Esophagus squamous epithelium (tissue), 5 donors: Measurements from ENCODE around the gene SDK2. TPM values are rescaled to one million over a fixed set of nuclear protein-coding genes. Genes with fewer than 3 reads are reported as not detected.

Experiments
- DNase-seq: peaks from one replicate; lab custom pipeline; 2025; lab: John Stamatoyannopoulos, UW
- H3K27ac ChIP-seq, 4 donors: fragments of 200-600 bp; sonication (generic); one replicate each; pipeline ENCODE4 v1.5.1; 2016 to 2019; ENCODE audit warnings: mild to moderate bottlenecking in 1 of 4
- H3K27me3 ChIP-seq, 4 donors: fragments of 200-600 bp; sonication (generic); 1 replicate in 3 of 4; 2 replicates in 1 of 4; pipeline versions ENCODE4 v1.5.1 to v1.6.0; 2017 to 2021; ENCODE audit warnings: antibody characterized with exemption in 1 of 4
- H3K36me3 ChIP-seq, 3 donors: fragments of 200-600 bp; sonication (generic); one replicate each; pipeline ENCODE4 v1.5.1; 2016 to 2019
- H3K4me1 ChIP-seq, 3 donors: fragments of 200-600 bp; sonication (generic); one replicate each; pipeline ENCODE4 v1.5.1; 2017 to 2019
- H3K4me3 ChIP-seq, 4 donors: fragments of 200-600 bp; sonication (generic); 1 replicate in 3 of 4; 2 replicates in 1 of 4; pipeline ENCODE4 v1.5.1; 2016 to 2019; ENCODE audit warnings: mild to moderate bottlenecking in 2 of 4, moderate library complexity in 1 of 4
- H3K9me3 ChIP-seq, 3 donors: fragments of 200-600 bp; sonication (generic); one replicate each; pipeline ENCODE4 v1.5.1; 2016 to 2019
- POLR2A ChIP-seq, 4 donors: fragments of 450-650 bp; IDR thresholded peaks; one replicate each; pipeline ENCODE4 v1.6.1; 2017; ENCODE audit warnings: antibody characterized with exemption in 4 of 4, mild to moderate bottlenecking in 4 of 4, moderate library complexity in 3 of 4
- WGBS, 2 donors: methylation state at CpG; one replicate each; pipeline ENCODE4 v1.1.5; 2018; 5-methylcytosine and 5-hydroxymethylcytosine counted together
- intact Hi-C: fragments of 100-400 bp; cut with DNase I; formaldehyde crosslinking; loops from one replicate; pipeline ENCODE4 v1.15.0; 2022
- total RNA-seq, 4 donors: library from RNA; depleted of rRNA; stranded (reverse); fragments of >200 nt; gene quantifications; one replicate each; pipeline ENCODE4 v1.1.0, GENCODE V29; 2016
- TF ChIP-seq, protein P1 (sequence below), 6 experiments: fragments of 450-650 bp in 4 of 6; fragments of 200-600 bp in 2 of 6; sonication (generic) in 2 of 6; IDR thresholded peaks; one replicate each; pipeline ENCODE4 v1.5.1; 2016 to 2019; ENCODE audit warnings: antibody characterized with exemption in 6 of 6, mild to moderate bottlenecking in 4 of 6, moderate library complexity in 4 of 6
- donor health status: DM: yes; HTN: yes; CAD: no.

Gene SDK2
- total RNA-seq, 4 donors from 2014 or later, result 1.7 to 5.5 (median 2.4) TPM

GRCh38 chr17:73654241-73654640 is 10.0 kb upstream of the SDK2 start:
- 75 to 77% methylated on average over 5 of the region's 5 CpGs for WGBS, 2 donors
- Histone ChIP-seq H3K27me3 (peaks cover 0 to 17% (median 0%) of the 10 kb centered on the region in 4 donors), H3K27ac (no peak overlapping the region), H3K4me3 (no peak overlapping the region), H3K4me1 (peaks cover 0 to 7% (median 0%) of the 10 kb centered on the region in 3 donors), H3K36me3 (no peaks in the 10 kb centered on the region), H3K9me3 (peaks cover 0 to 8% (median 0%) of the 10 kb centered on the region in 3 donors)
- DNase-seq, result no peak
- intact Hi-C loops, result no loop called here
- TF ChIP-seq POLR2A (IDR thresholded peaks at IDR 0.05), result no peak
- TF ChIP-seq, protein P1, sequence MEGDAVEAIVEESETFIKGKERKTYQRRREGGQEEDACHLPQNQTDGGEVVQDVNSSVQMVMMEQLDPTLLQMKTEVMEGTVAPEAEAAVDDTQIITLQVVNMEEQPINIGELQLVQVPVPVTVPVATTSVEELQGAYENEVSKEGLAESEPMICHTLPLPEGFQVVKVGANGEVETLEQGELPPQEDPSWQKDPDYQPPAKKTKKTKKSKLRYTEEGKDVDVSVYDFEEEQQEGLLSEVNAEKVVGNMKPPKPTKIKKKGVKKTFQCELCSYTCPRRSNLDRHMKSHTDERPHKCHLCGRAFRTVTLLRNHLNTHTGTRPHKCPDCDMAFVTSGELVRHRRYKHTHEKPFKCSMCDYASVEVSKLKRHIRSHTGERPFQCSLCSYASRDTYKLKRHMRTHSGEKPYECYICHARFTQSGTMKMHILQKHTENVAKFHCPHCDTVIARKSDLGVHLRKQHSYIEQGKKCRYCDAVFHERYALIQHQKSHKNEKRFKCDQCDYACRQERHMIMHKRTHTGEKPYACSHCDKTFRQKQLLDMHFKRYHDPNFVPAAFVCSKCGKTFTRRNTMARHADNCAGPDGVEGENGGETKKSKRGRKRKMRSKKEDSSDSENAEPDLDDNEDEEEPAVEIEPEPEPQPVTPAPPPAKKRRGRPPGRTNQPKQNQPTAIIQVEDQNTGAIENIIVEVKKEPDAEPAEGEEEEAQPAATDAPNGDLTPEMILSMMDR (IDR thresholded peaks at IDR 0.05), result no peak

DNA sequence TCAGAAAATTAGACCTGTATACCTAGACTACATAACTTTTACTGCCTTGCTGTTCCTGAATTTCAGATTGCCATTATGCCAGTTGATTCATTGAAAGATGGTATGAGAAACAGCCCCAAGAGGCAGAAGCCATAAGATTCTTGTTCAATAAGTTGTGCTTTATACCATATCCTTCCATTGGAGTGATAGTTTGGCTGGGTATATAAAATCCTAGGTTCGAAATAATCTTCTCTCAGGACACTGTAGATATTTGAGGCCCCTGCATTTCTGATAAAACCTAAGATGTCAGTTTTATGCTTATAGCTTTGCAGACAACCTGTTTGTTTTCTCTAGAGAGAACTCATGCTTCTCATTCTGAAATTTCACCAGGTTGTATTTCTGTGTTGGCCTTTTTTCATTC is 9.6 kb upstream of the SDK2 start:
- Histone ChIP-seq H3K27ac (no peak overlapping the region), H3K27me3 (peaks cover 0 to 19% (median 0%) of the 10 kb centered on the region in 4 donors), H3K9me3 (peaks cover 0 to 8% (median 0%) of the 10 kb centered on the region in 3 donors), H3K4me1 (peaks cover 0 to 7% (median 0%) of the 10 kb centered on the region in 3 donors), H3K4me3 (no peak overlapping the region), H3K36me3 (no peaks in the 10 kb centered on the region)
- intact Hi-C loops, result no loop called here
- TF ChIP-seq, protein P1 (IDR thresholded peaks at IDR 0.05), result no peak
- TF ChIP-seq POLR2A (IDR thresholded peaks at IDR 0.05), result no peak
- no peak for DNase-seq
- 50 to 76% methylated on average over 1 of the region's 1 CpG for WGBS, 2 donors

DNA sequence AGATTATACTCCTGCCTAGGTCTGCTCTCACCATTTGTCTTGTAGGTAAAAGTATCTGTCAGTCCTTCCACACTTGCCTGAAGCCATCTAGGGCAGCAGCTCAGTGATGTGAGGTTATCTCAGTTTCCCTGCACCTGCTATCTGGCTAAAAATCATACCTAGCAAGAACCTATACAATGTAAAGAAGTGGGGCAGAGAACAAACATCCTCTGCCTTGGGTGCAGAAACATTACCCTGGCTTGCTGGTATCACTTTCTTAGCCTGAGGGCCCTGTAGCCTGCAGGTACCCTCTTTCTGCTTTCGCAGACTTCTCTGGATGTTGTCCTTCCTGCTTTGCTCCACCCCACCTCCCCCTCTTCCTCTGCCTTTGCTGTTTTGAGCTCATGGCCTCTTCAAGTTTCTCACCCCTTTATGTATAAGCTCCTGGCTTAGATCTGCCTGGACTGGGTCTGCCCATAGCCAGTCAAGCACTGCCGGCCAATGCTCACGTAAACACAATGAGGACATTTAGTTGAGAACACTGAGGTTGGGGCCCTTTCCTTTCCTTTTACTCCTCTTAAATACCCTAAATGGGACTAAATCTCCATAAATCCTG is 8.7 kb upstream of the SDK2 start:
- peaks cover 0 to 8% (median 0%) of the 10 kb centered on the region in 3 donors for H3K9me3 ChIP-seq
- no peaks in the 10 kb centered on the region for H3K36me3 ChIP-seq
- no peak overlapping the region for H3K27ac ChIP-seq
- intact Hi-C loops, result no loop called here
- H3K27me3 ChIP-seq, result peaks cover 0 to 27% (median 0%) of the 10 kb centered on the region in 4 donors
- H3K4me1 ChIP-seq, result peaks cover 0 to 6% (median 0%) of the 10 kb centered on the region in 3 donors
- TF ChIP-seq, protein P1 (IDR thresholded peaks at IDR 0.05), result no peak
- no peak for TF ChIP-seq POLR2A (IDR thresholded peaks at IDR 0.05)
- 90 to 97% methylated on average over 3 of the region's 3 CpGs for WGBS, 2 donors
- no peak overlapping the region for H3K4me3 ChIP-seq
- DNase-seq, result no peak

- 79 to 80% methylated on average over 11 of the region's 11 CpGs for WGBS, 2 donors
- TF ChIP-seq POLR2A (IDR thresholded peaks at IDR 0.05), result no peak
- TF ChIP-seq, protein P1 (IDR thresholded peaks at IDR 0.05), result no peak
- DNase-seq, result no peak
- H3K9me3 ChIP-seq, result peaks cover 0 to 8% (median 0%) of the 10 kb centered on the region in 3 donors
- H3K4me1 ChIP-seq, result peaks cover 0 to 1% (median under 1%) of the 10 kb centered on the region in 3 donors
- H3K27ac ChIP-seq, result no peak overlapping the region
- H3K36me3 ChIP-seq, result no peaks in the 10 kb centered on the region
- no peak overlapping the region for H3K4me3 ChIP-seq
- peaks cover 0 to 44% (median 0%) of the 10 kb centered on the region in 4 donors for H3K27me3 ChIP-seq
- intact Hi-C loops, result no loop called here
Observed at GRCh38 chr17:73650617-73651200, 6.5 kb upstream of the SDK2 start.

- TF ChIP-seq, protein P1 (IDR thresholded peaks at IDR 0.05), result peak in 1 of 6 experiments; percentile 26
- no peak for TF ChIP-seq POLR2A (IDR thresholded peaks at IDR 0.05)
- Histone ChIP-seq H3K36me3 (no peaks in the 10 kb centered on the region), H3K27me3 (peaks cover 0 to 44% (median 0%) of the 10 kb centered on the region in 4 donors), H3K4me1 (peaks cover 0 to 7% (median 6%) of the 10 kb centered on the region in 3 donors), H3K4me3 (no peak overlapping the region), H3K9me3 (peaks cover 0 to 8% (median 0%) of the 10 kb centered on the region in 3 donors), H3K27ac (no peak overlapping the region)
- intact Hi-C loops, result no loop called here
- no peak for DNase-seq
- 44 to 52% methylated on average over 2 of the region's 2 CpGs for WGBS, 2 donors
Observed at GRCh38 chr17:73650140-73650539, 5.9 kb upstream of the SDK2 start.
